Measurements from ENCODE around the gene KCTD16. TPM values are rescaled to one million over a fixed set of nuclear protein-coding genes. Genes with fewer than 3 reads are reported as not detected.

The KCTD16 gene
- total RNA-seq, 1 experiment from 2014 or later = 0.08 TPM

DNA sequence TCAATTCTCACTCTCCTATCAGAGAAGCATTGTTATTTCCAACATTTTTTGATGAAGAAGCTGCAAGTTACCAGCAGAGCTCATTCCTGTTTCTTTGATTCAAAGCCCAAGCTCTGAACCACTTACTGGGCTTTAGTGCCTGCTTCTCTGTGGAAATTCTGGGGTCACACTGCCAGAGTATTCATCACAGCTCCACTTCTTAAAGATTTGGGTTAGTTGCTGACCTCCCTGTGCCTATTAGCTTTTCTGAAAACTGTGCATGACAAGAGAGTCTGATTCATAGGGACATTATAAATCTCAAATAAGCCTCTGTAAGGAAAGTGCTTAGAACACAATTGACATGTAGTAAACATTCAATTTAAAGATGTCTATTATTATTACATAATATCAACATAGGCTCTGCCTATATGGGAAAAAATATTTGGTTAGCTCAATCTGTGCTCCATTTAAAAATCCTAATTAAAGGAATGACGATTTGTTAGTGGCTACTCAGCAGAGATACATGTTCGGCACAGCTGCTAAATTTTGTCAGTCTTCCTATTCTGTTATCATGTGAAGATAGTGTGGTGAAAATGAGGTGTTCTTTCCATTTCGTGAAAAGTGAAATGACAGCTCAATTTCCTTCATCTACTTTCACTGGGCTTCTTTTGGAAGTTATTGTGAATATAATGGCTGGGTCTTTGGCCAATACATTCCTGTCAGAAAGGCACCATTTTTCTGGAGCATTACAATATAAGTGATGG lies 293.0 kb downstream of the KCTD16 start:
- TF ChIP-seq, protein P1, sequence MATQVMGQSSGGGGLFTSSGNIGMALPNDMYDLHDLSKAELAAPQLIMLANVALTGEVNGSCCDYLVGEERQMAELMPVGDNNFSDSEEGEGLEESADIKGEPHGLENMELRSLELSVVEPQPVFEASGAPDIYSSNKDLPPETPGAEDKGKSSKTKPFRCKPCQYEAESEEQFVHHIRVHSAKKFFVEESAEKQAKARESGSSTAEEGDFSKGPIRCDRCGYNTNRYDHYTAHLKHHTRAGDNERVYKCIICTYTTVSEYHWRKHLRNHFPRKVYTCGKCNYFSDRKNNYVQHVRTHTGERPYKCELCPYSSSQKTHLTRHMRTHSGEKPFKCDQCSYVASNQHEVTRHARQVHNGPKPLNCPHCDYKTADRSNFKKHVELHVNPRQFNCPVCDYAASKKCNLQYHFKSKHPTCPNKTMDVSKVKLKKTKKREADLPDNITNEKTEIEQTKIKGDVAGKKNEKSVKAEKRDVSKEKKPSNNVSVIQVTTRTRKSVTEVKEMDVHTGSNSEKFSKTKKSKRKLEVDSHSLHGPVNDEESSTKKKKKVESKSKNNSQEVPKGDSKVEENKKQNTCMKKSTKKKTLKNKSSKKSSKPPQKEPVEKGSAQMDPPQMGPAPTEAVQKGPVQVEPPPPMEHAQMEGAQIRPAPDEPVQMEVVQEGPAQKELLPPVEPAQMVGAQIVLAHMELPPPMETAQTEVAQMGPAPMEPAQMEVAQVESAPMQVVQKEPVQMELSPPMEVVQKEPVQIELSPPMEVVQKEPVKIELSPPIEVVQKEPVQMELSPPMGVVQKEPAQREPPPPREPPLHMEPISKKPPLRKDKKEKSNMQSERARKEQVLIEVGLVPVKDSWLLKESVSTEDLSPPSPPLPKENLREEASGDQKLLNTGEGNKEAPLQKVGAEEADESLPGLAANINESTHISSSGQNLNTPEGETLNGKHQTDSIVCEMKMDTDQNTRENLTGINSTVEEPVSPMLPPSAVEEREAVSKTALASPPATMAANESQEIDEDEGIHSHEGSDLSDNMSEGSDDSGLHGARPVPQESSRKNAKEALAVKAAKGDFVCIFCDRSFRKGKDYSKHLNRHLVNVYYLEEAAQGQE (IDR thresholded peaks at IDR 0.05; ENCODE audit: insufficient read depth in 1 of 2, low read depth in 2 of 2, low read length in 1 of 2) = no peak
- TF ChIP-seq POLR2AphosphoS5 (IDR thresholded peaks at IDR 0.05; ENCODE audit: low read depth, low read length) = no peak
- TF ChIP-seq SIN3A (IDR thresholded peaks at IDR 0.05; ENCODE audit: borderline replicate concordance, insufficient read depth, low read depth, low read length) = no peak
- TF ChIP-seq, protein P2, sequence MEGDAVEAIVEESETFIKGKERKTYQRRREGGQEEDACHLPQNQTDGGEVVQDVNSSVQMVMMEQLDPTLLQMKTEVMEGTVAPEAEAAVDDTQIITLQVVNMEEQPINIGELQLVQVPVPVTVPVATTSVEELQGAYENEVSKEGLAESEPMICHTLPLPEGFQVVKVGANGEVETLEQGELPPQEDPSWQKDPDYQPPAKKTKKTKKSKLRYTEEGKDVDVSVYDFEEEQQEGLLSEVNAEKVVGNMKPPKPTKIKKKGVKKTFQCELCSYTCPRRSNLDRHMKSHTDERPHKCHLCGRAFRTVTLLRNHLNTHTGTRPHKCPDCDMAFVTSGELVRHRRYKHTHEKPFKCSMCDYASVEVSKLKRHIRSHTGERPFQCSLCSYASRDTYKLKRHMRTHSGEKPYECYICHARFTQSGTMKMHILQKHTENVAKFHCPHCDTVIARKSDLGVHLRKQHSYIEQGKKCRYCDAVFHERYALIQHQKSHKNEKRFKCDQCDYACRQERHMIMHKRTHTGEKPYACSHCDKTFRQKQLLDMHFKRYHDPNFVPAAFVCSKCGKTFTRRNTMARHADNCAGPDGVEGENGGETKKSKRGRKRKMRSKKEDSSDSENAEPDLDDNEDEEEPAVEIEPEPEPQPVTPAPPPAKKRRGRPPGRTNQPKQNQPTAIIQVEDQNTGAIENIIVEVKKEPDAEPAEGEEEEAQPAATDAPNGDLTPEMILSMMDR (IDR thresholded peaks at IDR 0.05) = no peak
- TF ChIP-seq TCF7L2 (IDR thresholded peaks at IDR 0.05; ENCODE audit: low read depth, low read length) = no peak
- in situ Hi-C loops (cut with HindIII; ENCODE audit: low pct_unique_long_range_greater_than_20kb, low sequenced_read_pairs) (no loop called here), intact Hi-C loops (cut with micrococcal nuclease; ENCODE audit: unreplicated experiment) (no loop called here)
- Histone ChIP-seq H3K27ac (ENCODE audit: low read length) (no peak overlapping the region), H3K4me1 (ENCODE audit: control insufficient read depth, insufficient read depth, low read length) (no peaks in the 10 kb centered on the region), H3K9me3 (ENCODE audit: control insufficient read depth, insufficient read depth, low read depth, low read length) (no peaks in the 10 kb centered on the region), H3K4me3 (ENCODE audit: low read depth in 2 of 2, low read length in 2 of 2) (no peak overlapping the region), H3K27me3 (ENCODE audit: control insufficient read depth, insufficient read depth, low read length) (no peaks in the 10 kb centered on the region), H3K36me3 (ENCODE audit: control insufficient read depth, insufficient read depth, low read length) (no peaks in the 10 kb centered on the region)
- ChIA-PET CTCF (no interaction called here), POLR2A (no interaction called here)
- DNase-seq (ENCODE audit: low read depth, low spot score) = no peak
- ATAC-seq = no peak
- BruUV-seq (replicated peaks) = no TSS peak

DNA sequence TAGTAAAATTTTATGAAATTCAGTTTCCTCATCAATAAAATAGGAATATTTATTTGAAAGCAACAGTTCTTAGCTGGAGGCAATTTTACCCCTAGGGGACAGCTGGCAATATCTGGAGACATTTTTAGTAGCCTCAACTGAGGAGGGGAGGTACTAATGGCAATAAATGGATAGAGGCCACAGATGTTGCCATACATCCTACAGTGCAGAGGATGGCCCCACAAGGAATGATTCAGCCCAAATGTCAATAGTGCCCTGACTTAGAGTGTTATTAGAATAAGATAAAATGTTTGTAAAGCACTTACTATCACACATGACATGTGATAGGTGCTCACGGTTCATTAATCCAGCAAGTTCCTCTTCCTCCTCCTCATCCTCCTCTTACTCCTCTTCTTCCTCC lies 293.6 kb downstream of the KCTD16 start:
- Histone ChIP-seq H3K4me1 (ENCODE audit: control insufficient read depth, insufficient read depth, low read length) (no peaks in the 10 kb centered on the region), H3K27me3 (ENCODE audit: control insufficient read depth, insufficient read depth, low read length) (no peaks in the 10 kb centered on the region), H3K27ac (ENCODE audit: low read length) (no peak overlapping the region), H3K9me3 (ENCODE audit: control insufficient read depth, insufficient read depth, low read depth, low read length) (no peaks in the 10 kb centered on the region), H3K36me3 (ENCODE audit: control insufficient read depth, insufficient read depth, low read length) (no peaks in the 10 kb centered on the region), H3K4me3 (ENCODE audit: low read depth in 2 of 2, low read length in 2 of 2) (no peak overlapping the region)
- no peak for ATAC-seq
- DNase-seq (ENCODE audit: low read depth, low spot score) = no peak
- CTCF ChIA-PET = no interaction called here
- intact Hi-C loops (cut with micrococcal nuclease; ENCODE audit: unreplicated experiment) = no loop called here
- in situ Hi-C loops (cut with HindIII; ENCODE audit: low pct_unique_long_range_greater_than_20kb, low sequenced_read_pairs) = no loop called here
- BruUV-seq (replicated peaks) = no TSS peak
- TF ChIP-seq, protein P2 (IDR thresholded peaks at IDR 0.05) = no peak
- TF ChIP-seq, protein P1 (IDR thresholded peaks at IDR 0.05; ENCODE audit: insufficient read depth in 1 of 2, low read depth in 2 of 2, low read length in 1 of 2) = no peak
- TF ChIP-seq POLR2AphosphoS5 (IDR thresholded peaks at IDR 0.05; ENCODE audit: low read depth, low read length) = no peak
- TF ChIP-seq TCF7L2 (IDR thresholded peaks at IDR 0.05; ENCODE audit: low read depth, low read length) = no peak
- no peak for TF ChIP-seq SIN3A (IDR thresholded peaks at IDR 0.05; ENCODE audit: borderline replicate concordance, insufficient read depth, low read depth, low read length)
- POLR2A ChIA-PET = no interaction called here

Measured in Panc1 (cell line).